H1 (cell line): ENCODE results near the gene MAPK8IP1. TPM values are rescaled to one million over a fixed set of nuclear protein-coding genes. Genes with fewer than 3 reads are reported as not detected.

Source experiments
- ASH2L ChIP-seq: fragments of 200-600, 300-600 bp; sonication (generic); IDR thresholded peaks from one replicate; pipeline ENCODE4 v1.7.1; 2017; ENCODE audit warnings: low read length
- BACH1 ChIP-seq: IDR thresholded peaks from 2 replicates; pipeline ENCODE4 v1.6.1; 2012; ENCODE audit warnings: low read length, improper control_type of control experiment
- CREB1 ChIP-seq: IDR thresholded peaks from 2 replicates; pipeline ENCODE4 v1.6.1; 2012; ENCODE audit warnings: inconsistent platforms
- EP300 ChIP-seq, 2 experiments: IDR thresholded peaks; 1 replicate in 1 of 2; 2 replicates in 1 of 2; pipeline ENCODE4 v1.6.1; 2011 to 2012; ENCODE audit warnings: low read depth in 2 of 2, low read length in 2 of 2, mild to moderate bottlenecking in 2 of 2, borderline replicate concordance in 1 of 2, inconsistent platforms in 1 of 2, moderate library complexity in 1 of 2
- EZH2 ChIP-seq: fragments of 200-600 bp; sonication (generic); IDR thresholded peaks from 2 replicates; pipeline ENCODE4 v1.7.1; 2012; ENCODE audit warnings: low read depth, mild to moderate bottlenecking, moderate library complexity, low read length, inconsistent platforms; ENCODE audit not compliant: severe bottlenecking
- HDAC2 ChIP-seq, 2 experiments: fragments of 300-600 bp in 1 of 2; sonication (generic) in 1 of 2; IDR thresholded peaks; 2 replicates each; pipeline ENCODE4 v1.6.1; 2011 to 2012; ENCODE audit warnings: low read depth in 2 of 2, low read length in 2 of 2, mild to moderate bottlenecking in 2 of 2, moderate library complexity in 2 of 2, borderline replicate concordance in 1 of 2, inconsistent platforms in 1 of 2
- PHF8 ChIP-seq: fragments of 200-600 bp; sonication (generic); conservative IDR thresholded peaks from 2 replicates; pipeline ENCODE4 v1.7.1; 2012; ENCODE audit warnings: low read depth, mild to moderate bottlenecking, inconsistent platforms, low read length, moderate library complexity
- POLR2AphosphoS5 ChIP-seq: IDR thresholded peaks from 2 replicates; pipeline ENCODE4 v1.6.1; 2011; ENCODE audit warnings: low read depth, low read length
- RNF2 ChIP-seq: fragments of 200-900, 300-1000 bp; sonication (generic); IDR thresholded peaks from 2 replicates; pipeline ENCODE4 v1.7.1; 2016; ENCODE audit warnings: borderline replicate concordance, low read depth, mild to moderate bottlenecking, antibody characterized with exemption, low read length; ENCODE audit not compliant: poor library complexity, severe bottlenecking; ENCODE audit errors: missing control alignments
- SAP30 ChIP-seq: fragments of 300-600 bp; sonication (generic); IDR thresholded peaks from 2 replicates; pipeline ENCODE4 v1.7.1; 2012; ENCODE audit warnings: low read length, moderate library complexity, mild to moderate bottlenecking, inconsistent platforms; ENCODE audit not compliant: insufficient read depth, insufficient replicate concordance
- SIN3A ChIP-seq, 2 experiments: IDR thresholded peaks in 1 of 2; conservative IDR thresholded peaks in 1 of 2; 2 replicates each; pipeline ENCODE4 v1.6.1; 2011 to 2012; ENCODE audit warnings: low read length in 2 of 2, improper control_type of control experiment in 1 of 2, low read depth in 1 of 2, mild to moderate bottlenecking in 1 of 2
- SRF ChIP-seq: IDR thresholded peaks from 2 replicates; pipeline ENCODE4 v1.6.1; 2011; ENCODE audit warnings: mild to moderate bottlenecking, low read depth, low read length, moderate library complexity
- TAF1 ChIP-seq: IDR thresholded peaks from 2 replicates; pipeline ENCODE4 v1.6.1; 2011; ENCODE audit warnings: mild to moderate bottlenecking, low read depth, low read length
- TAF7 ChIP-seq: optimal IDR thresholded peaks from 2 replicates; pipeline ENCODE3; 2011; ENCODE audit warnings: low read depth, mild to moderate bottlenecking, inconsistent platforms, low read length, moderate library complexity, borderline replicate concordance
- YY1 ChIP-seq: IDR thresholded peaks from 2 replicates; pipeline ENCODE4 v1.6.1; 2011; ENCODE audit warnings: low read depth, mild to moderate bottlenecking, low read length
- ZNF274 ChIP-seq: IDR thresholded peaks from 2 replicates; pipeline ENCODE4 v1.7.0; 2012; ENCODE audit warnings: low read length, borderline replicate concordance; ENCODE audit errors: extremely low read depth
- polyA plus RNA-seq, 7 experiments: library from polyadenylated mRNA; depleted of rRNA in 3 of 7; stranded (reverse) in 5 of 7; unstranded in 2 of 7; fragments of >200 nt in 5 of 7; fragments of 200-250 nt in 2 of 7; gene quantifications; 1 replicate in 5 of 7; 2 replicates in 1 of 7; 4 replicates in 1 of 7; pipeline versions ENCODE4 v1.2.1 to v1.2.3, GENCODE V29; 2011 to 2013; ENCODE audit warnings: missing spikeins in 2 of 7, mixed read lengths in 2 of 7
- total RNA-seq: library from RNA; stranded (reverse); fragmentation: NEBNext Ultra II Directional; extraction: Animal tissue kit (Norgen Biotek cat#: 25700); gene quantifications from 2 replicates; pipeline ENCODE4 v1.2.1, GENCODE V29; 2021
- TF ChIP-seq, protein P1 (sequence below): IDR thresholded peaks from 2 replicates; pipeline ENCODE4 v1.6.1; 2012; ENCODE audit warnings: inconsistent platforms
- TF ChIP-seq, protein P2 (sequence below): IDR thresholded peaks from 2 replicates; pipeline ENCODE4 v1.6.1; 2011; ENCODE audit warnings: low read depth, mild to moderate bottlenecking, low read length; ENCODE audit not compliant: insufficient read depth

MAPK8IP1 gene
- total and polyA plus RNA-seq, 2 of the 8 experiments (the other 6 are each of a cell fraction or from before 2014, with no cell fraction given) = 32.4 to 40.1 TPM

DNA sequence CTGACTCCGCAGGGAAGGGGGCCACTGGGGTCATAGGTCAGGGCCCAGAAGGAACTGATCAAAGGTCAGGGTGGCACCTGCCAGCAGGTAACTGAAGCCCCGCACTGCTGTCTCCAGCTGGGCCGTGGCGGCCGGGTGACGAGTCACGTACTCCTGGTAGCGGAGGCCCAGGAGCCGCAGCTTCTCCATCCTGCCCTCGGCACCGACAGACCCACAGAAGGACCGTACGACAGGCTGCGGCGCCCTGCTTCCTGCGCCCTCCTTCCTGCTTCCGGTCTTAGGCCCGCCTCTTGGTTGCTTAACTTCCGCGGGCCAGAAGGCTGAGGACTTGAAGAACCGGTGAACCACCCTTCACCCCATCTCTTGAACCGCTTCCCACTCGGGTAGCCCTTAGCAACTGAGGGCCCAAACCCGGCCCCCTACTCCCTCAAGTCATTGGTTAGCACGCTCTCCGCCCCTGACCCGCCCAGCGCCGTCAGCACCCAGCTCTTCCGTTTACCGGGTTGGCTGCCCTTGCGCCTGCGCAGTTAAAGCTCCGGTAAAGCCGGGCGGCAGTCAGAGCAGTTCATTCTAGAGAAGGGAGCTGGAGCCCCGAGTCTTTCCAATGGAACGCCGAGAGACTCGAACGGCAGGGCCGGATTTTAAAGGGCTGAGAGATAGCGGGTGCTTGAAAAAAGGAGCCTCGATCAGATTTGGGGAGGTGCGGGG lies 32.3 kb downstream of the MAPK8IP1 start, which contains the start of gene PEX16 (continued):
- no peak for TF ChIP-seq ZNF274
- peak; percentile 95 for TF ChIP-seq SRF
- TF ChIP-seq RNF2 = no peak
- TF ChIP-seq EP300 (IDR thresholded peaks at IDR 0.05; ENCODE audit: borderline replicate concordance in 1 of 2, low read depth in 2 of 2, low read length in 2 of 2) = peak in 1 of 2 experiments; percentile 5; a peak in 1 of 3 replicates
- TF ChIP-seq YY1 = 0 out of 2 replicates have a peak, but pooled peaks have one; percentile 40
- peak; percentile 56 for TF ChIP-seq PHF8
- TF ChIP-seq POLR2AphosphoS5 = peak; percentile 32; the same call in 1 of the 2 replicates
- TF ChIP-seq EZH2 = no peak
- no peak for TF ChIP-seq BACH1
- peak in 1 of 2 experiments; percentile 44; a peak in 1 of 4 replicates for TF ChIP-seq SIN3A (conservative IDR thresholded peaks at IDR 0.05 in 1 of 2, IDR thresholded peaks at IDR 0.05 in 1 of 2; ENCODE audit: low read depth in 1 of 2, low read length in 2 of 2)
- peak; percentile 82 for TF ChIP-seq TAF7
- TF ChIP-seq, protein P1, sequence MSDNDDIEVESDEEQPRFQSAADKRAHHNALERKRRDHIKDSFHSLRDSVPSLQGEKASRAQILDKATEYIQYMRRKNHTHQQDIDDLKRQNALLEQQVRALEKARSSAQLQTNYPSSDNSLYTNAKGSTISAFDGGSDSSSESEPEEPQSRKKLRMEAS = 0 out of 2 replicates have a peak, but pooled peaks have one; percentile 28
- TF ChIP-seq ASH2L = peak; percentile 20
- TF ChIP-seq, protein P2, sequence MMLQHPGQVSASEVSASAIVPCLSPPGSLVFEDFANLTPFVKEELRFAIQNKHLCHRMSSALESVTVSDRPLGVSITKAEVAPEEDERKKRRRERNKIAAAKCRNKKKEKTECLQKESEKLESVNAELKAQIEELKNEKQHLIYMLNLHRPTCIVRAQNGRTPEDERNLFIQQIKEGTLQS = no peak
- TF ChIP-seq CREB1 = peak; percentile 9; the same call in 1 of the 2 replicates
- peak in 1 of 2 experiments; percentile 52; a peak in 1 of 4 replicates for TF ChIP-seq HDAC2 (IDR thresholded peaks at IDR 0.05; ENCODE audit: borderline replicate concordance in 1 of 2, low read depth in 2 of 2, low read length in 2 of 2)
- TF ChIP-seq TAF1 = 0 out of 2 replicates have a peak, but pooled peaks have one; percentile 54
- peak; percentile 92 for TF ChIP-seq SAP30
